GM12892 (cell line): ENCODE results near the gene WDFY3. TPM values are rescaled to one million over a fixed set of nuclear protein-coding genes. Genes with fewer than 3 reads are reported as not detected.

Source experiments
- DNase-seq: peaks from one replicate; pipeline ENCODE4 v3.0.0; 2011; ENCODE audit not compliant: insufficient read length
- FAIRE-seq: peaks from 2 replicates; lab custom pipeline; 2011; peaks lifted over from hg19 to GRCh38; lab: Jason Lieb, UNC
- POLR2A ChIP-seq: IDR thresholded peaks from 2 replicates; pipeline ENCODE4 v1.6.1; 2011; ENCODE audit warnings: low read depth, low read length, control low read depth
- POLR2AphosphoS5 ChIP-seq: IDR thresholded peaks from 2 replicates; pipeline ENCODE4 v1.6.1; 2011; ENCODE audit warnings: low read depth, low read length, control low read depth
- TAF1 ChIP-seq: IDR thresholded peaks from 2 replicates; pipeline ENCODE4 v1.6.1; 2011; ENCODE audit warnings: low read depth, mild to moderate bottlenecking, control low read depth, low read length, borderline replicate concordance
- polyA plus RNA-seq: library from polyadenylated mRNA; unstranded; fragments of >200 nt; gene quantifications from one replicate; pipeline ENCODE4 v1.2.1, GENCODE V29; 2012; ENCODE audit warnings: missing spikeins, inconsistent platforms; ENCODE audit not compliant: missing spikeins

Gene WDFY3, protein sequence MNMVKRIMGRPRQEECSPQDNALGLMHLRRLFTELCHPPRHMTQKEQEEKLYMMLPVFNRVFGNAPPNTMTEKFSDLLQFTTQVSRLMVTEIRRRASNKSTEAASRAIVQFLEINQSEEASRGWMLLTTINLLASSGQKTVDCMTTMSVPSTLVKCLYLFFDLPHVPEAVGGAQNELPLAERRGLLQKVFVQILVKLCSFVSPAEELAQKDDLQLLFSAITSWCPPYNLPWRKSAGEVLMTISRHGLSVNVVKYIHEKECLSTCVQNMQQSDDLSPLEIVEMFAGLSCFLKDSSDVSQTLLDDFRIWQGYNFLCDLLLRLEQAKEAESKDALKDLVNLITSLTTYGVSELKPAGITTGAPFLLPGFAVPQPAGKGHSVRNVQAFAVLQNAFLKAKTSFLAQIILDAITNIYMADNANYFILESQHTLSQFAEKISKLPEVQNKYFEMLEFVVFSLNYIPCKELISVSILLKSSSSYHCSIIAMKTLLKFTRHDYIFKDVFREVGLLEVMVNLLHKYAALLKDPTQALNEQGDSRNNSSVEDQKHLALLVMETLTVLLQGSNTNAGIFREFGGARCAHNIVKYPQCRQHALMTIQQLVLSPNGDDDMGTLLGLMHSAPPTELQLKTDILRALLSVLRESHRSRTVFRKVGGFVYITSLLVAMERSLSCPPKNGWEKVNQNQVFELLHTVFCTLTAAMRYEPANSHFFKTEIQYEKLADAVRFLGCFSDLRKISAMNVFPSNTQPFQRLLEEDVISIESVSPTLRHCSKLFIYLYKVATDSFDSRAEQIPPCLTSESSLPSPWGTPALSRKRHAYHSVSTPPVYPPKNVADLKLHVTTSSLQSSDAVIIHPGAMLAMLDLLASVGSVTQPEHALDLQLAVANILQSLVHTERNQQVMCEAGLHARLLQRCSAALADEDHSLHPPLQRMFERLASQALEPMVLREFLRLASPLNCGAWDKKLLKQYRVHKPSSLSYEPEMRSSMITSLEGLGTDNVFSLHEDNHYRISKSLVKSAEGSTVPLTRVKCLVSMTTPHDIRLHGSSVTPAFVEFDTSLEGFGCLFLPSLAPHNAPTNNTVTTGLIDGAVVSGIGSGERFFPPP (N-terminal part only)
- 0.08 TPM for polyA plus RNA-seq

- TF ChIP-seq TAF1: no peak
- TF ChIP-seq POLR2A: no peak
- TF ChIP-seq POLR2AphosphoS5: no peak
- no peak for DNase-seq
- FAIRE-seq: no peak
Observed at GRCh38 chr4:84966382-84967242, at the start of gene WDFY3. WDFY3 (minus strand) TSS chr4:84966690; CDS start chr4:84860591, 106,099 bp downstream.

DNA sequence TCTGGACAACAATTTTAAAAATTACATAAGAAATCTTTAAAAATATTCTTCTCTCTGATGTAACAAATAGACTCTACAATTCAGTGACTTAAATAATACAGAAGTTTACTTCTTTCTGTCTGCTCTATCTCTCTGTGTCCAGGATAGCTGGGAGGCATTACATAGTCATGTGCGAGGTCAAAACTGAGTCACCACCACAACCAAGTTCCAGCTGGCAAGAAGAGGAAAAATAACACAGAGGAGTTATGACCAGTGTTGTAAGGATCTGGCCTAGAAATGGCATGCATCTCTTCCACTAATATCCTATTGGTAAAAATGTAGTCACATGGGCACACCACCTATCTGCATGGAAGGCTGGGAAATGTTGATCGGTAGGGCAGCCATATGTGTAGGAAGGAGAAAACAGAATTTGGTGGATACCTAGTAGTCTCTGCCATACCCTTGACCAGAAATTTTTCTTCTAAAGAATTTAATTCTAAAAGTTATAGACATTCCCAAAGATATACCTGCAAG, 39.4 kb upstream of the WDFY3 start:
- FAIRE-seq (no peak), DNase-seq (no peak)
- TF ChIP-seq POLR2A (no peak), TAF1 (no peak)

- DNase-seq (no peak), FAIRE-seq (no peak)
- TF ChIP-seq POLR2A: no peak
- no peak for TF ChIP-seq POLR2AphosphoS5
- TF ChIP-seq TAF1: no peak
Observed at GRCh38 chr4:85000343-85000742, 33.9 kb upstream of the WDFY3 start.

- DNase-seq (no peak), FAIRE-seq (no peak)
- TF ChIP-seq POLR2A (no peak), TAF1 (no peak), POLR2AphosphoS5 (no peak)
Observed at GRCh38 chr4:84995386-84995785, 28.9 kb upstream of the WDFY3 start.

- TF ChIP-seq TAF1: no peak
- TF ChIP-seq POLR2AphosphoS5: no peak
- no peak for TF ChIP-seq POLR2A
- no peak for DNase-seq
- no peak for FAIRE-seq
Observed at GRCh38 chr4:84994280-84994679, 27.8 kb upstream of the WDFY3 start.

DNA sequence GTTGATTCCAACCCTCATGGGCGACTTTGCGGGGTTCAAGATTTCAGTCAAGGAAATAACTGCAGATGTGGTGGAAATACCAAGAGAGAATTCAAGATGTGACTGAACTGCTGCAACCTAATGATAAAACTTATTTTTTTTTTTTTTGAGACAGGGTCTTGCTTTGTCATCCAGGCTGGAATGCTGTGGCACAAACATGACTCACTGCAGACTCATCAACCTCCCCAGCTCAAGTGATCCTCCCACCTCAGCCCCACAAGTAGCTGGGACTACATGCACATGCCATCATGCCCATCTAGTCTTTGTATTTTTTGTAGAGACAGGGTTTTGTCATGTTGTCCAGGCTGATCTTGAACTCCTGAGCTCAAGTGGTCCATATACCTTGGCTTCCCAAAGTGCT, 19.5 kb upstream of the WDFY3 start:
- FAIRE-seq: no peak
- no peak for DNase-seq
- TF ChIP-seq POLR2A (no peak), POLR2AphosphoS5 (no peak), TAF1 (no peak)

GRCh38 chr4:84977396-84977795, 10.9 kb upstream of the WDFY3 start:
- FAIRE-seq (no peak), DNase-seq (no peak)
- no peak for TF ChIP-seq POLR2A
- no peak for TF ChIP-seq TAF1
- TF ChIP-seq POLR2AphosphoS5: no peak

- no peak for TF ChIP-seq TAF1
- no peak for TF ChIP-seq POLR2AphosphoS5
- TF ChIP-seq POLR2A: no peak
- DNase-seq (no peak), FAIRE-seq (no peak)
Observed at GRCh38 chr4:84973856-84974255, 7.4 kb upstream of the WDFY3 start.

- no peak for TF ChIP-seq POLR2AphosphoS5
- no peak for TF ChIP-seq POLR2A
- no peak for TF ChIP-seq TAF1
- DNase-seq (no peak), FAIRE-seq (no peak)
Observed at GRCh38 chr4:84971319-84971932, 4.9 kb upstream of the WDFY3 start.

GRCh38 chr4:84968925-84969324, 2.4 kb upstream of the WDFY3 start:
- DNase-seq (no peak), FAIRE-seq (no peak)
- TF ChIP-seq TAF1 (no peak), POLR2A (no peak), POLR2AphosphoS5 (no peak)
